NB4 (cell line): ENCODE results near the gene LXN.

Experiments
- DNase-seq: peaks from one replicate; pipeline ENCODE4 v3.0.0; 2010; ENCODE audit warnings: low read depth
- H3K4me3 ChIP-seq: one replicate; pipeline ENCODE4 v1.5.1; 2011; ENCODE audit warnings: mild to moderate bottlenecking, low read depth, low read length, moderate library complexity
- MYC ChIP-seq: IDR thresholded peaks from 2 replicates; pipeline ENCODE4 v1.6.1; 2011; ENCODE audit warnings: low read depth, low read length
- POLR2A ChIP-seq: IDR thresholded peaks from 2 replicates; pipeline ENCODE4 v1.6.1; 2011; ENCODE audit warnings: mild to moderate bottlenecking; ENCODE audit not compliant: insufficient read length; ENCODE audit errors: extremely low read depth
- TF ChIP-seq, protein P1 (sequence below): IDR thresholded peaks from one replicate; pipeline ENCODE4 v1.5.1; 2012; ENCODE audit warnings: low read depth, low read length
- TF ChIP-seq, protein P2 (sequence below): IDR thresholded peaks from 2 replicates; pipeline ENCODE4 v1.6.1; 2011; ENCODE audit warnings: low read depth, low read length

Gene LXN

DNA sequence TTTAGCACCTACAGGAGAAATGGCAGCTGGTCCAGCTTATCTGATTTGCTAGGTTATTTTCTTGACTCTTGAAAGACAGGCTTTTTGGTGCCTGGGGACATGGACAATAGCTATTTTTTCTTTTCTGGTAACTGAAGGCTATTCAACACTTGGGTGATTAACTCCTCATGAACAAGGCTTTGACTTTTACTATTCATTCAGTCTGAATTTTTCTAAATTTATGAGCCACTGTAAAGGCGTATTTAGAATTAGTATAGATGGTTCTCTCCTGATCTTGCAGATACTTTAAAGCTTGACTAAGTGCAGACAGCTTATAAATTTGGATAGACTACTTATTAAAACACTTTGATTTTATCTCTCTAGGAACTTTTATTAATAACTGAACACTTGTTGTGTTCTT is 46.6 kb downstream of the LXN start:
- no peak overlapping the region for H3K4me3 ChIP-seq
- no peak for DNase-seq
- TF ChIP-seq POLR2A (no peak), MYC (no peak)
- TF ChIP-seq, protein P1, sequence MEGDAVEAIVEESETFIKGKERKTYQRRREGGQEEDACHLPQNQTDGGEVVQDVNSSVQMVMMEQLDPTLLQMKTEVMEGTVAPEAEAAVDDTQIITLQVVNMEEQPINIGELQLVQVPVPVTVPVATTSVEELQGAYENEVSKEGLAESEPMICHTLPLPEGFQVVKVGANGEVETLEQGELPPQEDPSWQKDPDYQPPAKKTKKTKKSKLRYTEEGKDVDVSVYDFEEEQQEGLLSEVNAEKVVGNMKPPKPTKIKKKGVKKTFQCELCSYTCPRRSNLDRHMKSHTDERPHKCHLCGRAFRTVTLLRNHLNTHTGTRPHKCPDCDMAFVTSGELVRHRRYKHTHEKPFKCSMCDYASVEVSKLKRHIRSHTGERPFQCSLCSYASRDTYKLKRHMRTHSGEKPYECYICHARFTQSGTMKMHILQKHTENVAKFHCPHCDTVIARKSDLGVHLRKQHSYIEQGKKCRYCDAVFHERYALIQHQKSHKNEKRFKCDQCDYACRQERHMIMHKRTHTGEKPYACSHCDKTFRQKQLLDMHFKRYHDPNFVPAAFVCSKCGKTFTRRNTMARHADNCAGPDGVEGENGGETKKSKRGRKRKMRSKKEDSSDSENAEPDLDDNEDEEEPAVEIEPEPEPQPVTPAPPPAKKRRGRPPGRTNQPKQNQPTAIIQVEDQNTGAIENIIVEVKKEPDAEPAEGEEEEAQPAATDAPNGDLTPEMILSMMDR = no peak
- TF ChIP-seq, protein P2, sequence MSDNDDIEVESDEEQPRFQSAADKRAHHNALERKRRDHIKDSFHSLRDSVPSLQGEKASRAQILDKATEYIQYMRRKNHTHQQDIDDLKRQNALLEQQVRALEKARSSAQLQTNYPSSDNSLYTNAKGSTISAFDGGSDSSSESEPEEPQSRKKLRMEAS = no peak

DNA sequence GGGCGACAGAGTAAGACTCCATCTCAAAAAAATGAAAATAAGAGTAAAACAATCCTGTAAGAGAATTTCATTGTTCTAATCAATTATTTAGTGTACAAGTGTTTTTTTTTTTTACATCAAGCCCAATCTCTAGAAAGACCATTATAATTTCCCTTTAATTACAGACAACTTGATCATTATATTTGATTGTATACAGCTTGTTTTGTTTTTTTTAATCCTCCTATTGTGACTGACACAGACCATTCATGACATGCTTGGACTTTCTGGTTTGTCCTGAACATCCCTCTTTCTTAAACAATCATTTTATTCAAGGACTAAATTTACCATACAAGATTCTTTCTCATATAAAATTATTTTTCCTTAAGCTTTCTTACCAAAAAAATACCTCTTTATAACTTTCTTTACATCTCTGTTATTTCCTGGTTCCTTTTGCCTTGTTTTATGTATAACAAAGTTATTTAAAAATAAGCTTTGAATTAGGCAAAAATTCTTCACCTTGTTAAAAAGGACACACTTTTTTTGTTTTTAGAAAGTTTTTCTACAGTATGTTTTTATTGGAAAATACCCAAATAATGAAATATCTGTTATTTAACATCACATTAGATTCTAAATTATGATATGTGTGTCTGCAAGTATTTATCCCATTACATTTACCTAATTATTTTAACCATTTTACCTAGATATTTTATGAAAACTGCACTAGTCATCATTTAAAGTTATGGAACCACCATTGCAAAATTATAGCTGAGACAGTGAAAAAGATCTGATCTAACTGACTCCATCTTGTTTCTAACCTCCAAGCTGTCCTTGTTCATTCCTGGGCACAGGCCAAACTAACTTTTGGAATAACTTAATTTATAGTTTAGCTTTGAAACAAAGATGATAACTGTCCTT is 54.2 kb downstream of the LXN start:
- H3K4me3 ChIP-seq = no peak overlapping the region
- TF ChIP-seq POLR2A = no peak
- TF ChIP-seq, protein P1 = no peak
- TF ChIP-seq, protein P2 = no peak
- TF ChIP-seq MYC = no peak
- DNase-seq = no peak
